Endothelial cell of umbilical vein (primary cell): ENCODE results near the gene AMMECR1L. TPM values are rescaled to one million over a fixed set of nuclear protein-coding genes. Genes with fewer than 3 reads are reported as not detected.
A peak's percentile ranks its signal among the peaks of the same experiment; 100 is the strongest.

Experiments used
- BruUV-seq: library from RNA; stranded (reverse); fragments of 400-500 nt; replicated peaks from 2 replicates; lab custom pipeline; 2021; lab: Mats Ljungman, UMichigan
- CTCF ChIA-PET: fragments of 300-600, 350-600 bp; sonication (Branson Sonifier 250); formaldehyde crosslinking; loops from one replicate; lab custom pipeline; 2021; ENCODE audit warnings: antibody characterized with exemption, inconsistent platforms; lab: Charles Lee
- POLR2A ChIA-PET: fragments of 300-600, 350-600 bp; sonication (Branson Sonifier 250); formaldehyde crosslinking; loops from one replicate; lab custom pipeline; 2021; ENCODE audit warnings: antibody characterized with exemption, inconsistent platforms; lab: Charles Lee
- DNase-seq: peaks from one replicate; pipeline ENCODE4 v3.0.0-alpha.2; 2011; ENCODE audit warnings: low read depth, low spot score
- FAIRE-seq: peaks from 2 replicates; lab custom pipeline; 2011; peaks lifted over from hg19 to GRCh38; lab: Jason Lieb, UNC
- H2AFZ ChIP-seq: 2 replicates; pipeline ENCODE4 v1.6.0; 2012; ENCODE audit warnings: low read depth, low read length, control low read depth, inconsistent platforms
- H3K27ac ChIP-seq: 2 replicates; pipeline ENCODE4 v1.5.1; 2011; ENCODE audit warnings: low read depth, mild to moderate bottlenecking, control low read depth, low read length, moderate library complexity; ENCODE audit not compliant: insufficient read depth
- H3K27me3 ChIP-seq, 2 experiments: 2 replicates each; pipeline versions ENCODE4 v1.6.0 to v1.6.1; 2011; ENCODE audit warnings: low read length in 2 of 2, mixed read lengths in 1 of 2; ENCODE audit not compliant: control insufficient read depth in 2 of 2, insufficient read depth in 2 of 2
- H3K36me3 ChIP-seq, 2 experiments: 2 replicates in 1 of 2; 3 replicates in 1 of 2; pipeline ENCODE4 v1.5.1; 2011; ENCODE audit warnings: low read length in 2 of 2, mild to moderate bottlenecking in 1 of 2, moderate library complexity in 1 of 2; ENCODE audit not compliant: control insufficient read depth in 2 of 2, insufficient read depth in 2 of 2; ENCODE audit errors: extremely low read depth in 1 of 2
- H3K4me1 ChIP-seq: 3 replicates; pipeline ENCODE4 v1.5.1; 2011; ENCODE audit warnings: mild to moderate bottlenecking, low read length; ENCODE audit not compliant: control insufficient read depth, insufficient read depth; ENCODE audit errors: extremely low read depth
- H3K4me2 ChIP-seq: 2 replicates; pipeline ENCODE4 v1.6.1; 2011; ENCODE audit warnings: low read length, control low read depth, mixed read lengths; ENCODE audit not compliant: insufficient read depth
- H3K4me3 ChIP-seq, 3 experiments: fragments of 200-600 bp in 1 of 3; sonication (generic), shearing (Covaris generic) in 1 of 3; replicated peaks in 1 of 3; 2 replicates each; pipeline ENCODE4 v1.5.1; 2011 to 2016; ENCODE audit warnings: control low read depth in 3 of 3, low read length in 3 of 3, mild to moderate bottlenecking in 2 of 3, inconsistent platforms in 1 of 3, low read depth in 1 of 3, moderate library complexity in 1 of 3; ENCODE audit not compliant: insufficient read depth in 1 of 3
- H3K79me2 ChIP-seq: 2 replicates; pipeline ENCODE4 v1.6.0; 2012; ENCODE audit warnings: low read length, inconsistent platforms; ENCODE audit not compliant: control insufficient read depth, insufficient read depth
- H3K9ac ChIP-seq: replicated peaks from 2 replicates; pipeline ENCODE3; 2011; ENCODE audit warnings: low read length, control low read depth; ENCODE audit not compliant: insufficient read depth; ENCODE audit errors: extremely low read depth
- H3K9me1 ChIP-seq: replicated peaks from 3 replicates; pipeline ENCODE4 v1.6.0; 2011; ENCODE audit warnings: mild to moderate bottlenecking, low read length; ENCODE audit not compliant: control insufficient read depth, insufficient read depth; ENCODE audit errors: extremely low read depth
- H3K9me3 ChIP-seq: replicated peaks from 2 replicates; pipeline ENCODE4 v1.5.1; 2012; ENCODE audit warnings: low read length, inconsistent platforms; ENCODE audit not compliant: control insufficient read depth, insufficient read depth
- H4K20me1 ChIP-seq: replicated peaks from 2 replicates; pipeline ENCODE3; 2011; ENCODE audit warnings: mild to moderate bottlenecking, low read length; ENCODE audit not compliant: control insufficient read depth, insufficient read depth; ENCODE audit errors: extremely low read depth
- EZH2 ChIP-seq: IDR thresholded peaks from 2 replicates; pipeline ENCODE4 v1.6.1; 2012; ENCODE audit warnings: borderline replicate concordance, low read depth, mild to moderate bottlenecking, moderate library complexity, low read length, inconsistent platforms; ENCODE audit not compliant: severe bottlenecking
- FOS ChIP-seq: IDR thresholded peaks from 2 replicates; pipeline ENCODE4 v1.6.1; 2011; ENCODE audit warnings: mild to moderate bottlenecking, low read length, moderate library complexity, borderline replicate concordance; ENCODE audit not compliant: insufficient read depth
- GATA2 ChIP-seq: IDR thresholded peaks from 2 replicates; pipeline ENCODE4 v1.7.0; 2011; ENCODE audit warnings: low read depth, mild to moderate bottlenecking, moderate library complexity, mixed read lengths, low read length; ENCODE audit not compliant: insufficient read length, insufficient read depth
- JUN ChIP-seq: IDR thresholded peaks from 2 replicates; pipeline ENCODE4 v1.6.1; 2011; ENCODE audit warnings: borderline replicate concordance, low read depth; ENCODE audit not compliant: insufficient read length, insufficient read depth
- MYC ChIP-seq: IDR thresholded peaks from one replicate; pipeline ENCODE4 v1.6.1; 2011; ENCODE audit warnings: mild to moderate bottlenecking, low read depth, low read length
- POLR2A ChIP-seq: IDR thresholded peaks from 2 replicates; pipeline ENCODE4 v1.6.1; 2012; ENCODE audit warnings: low read depth, mild to moderate bottlenecking, control low read depth, low read length
- POLR2AphosphoS5 ChIP-seq: IDR thresholded peaks from 2 replicates; pipeline ENCODE4 v1.6.1; 2012; ENCODE audit warnings: low read depth, mild to moderate bottlenecking, control low read depth, low read length, moderate library complexity; ENCODE audit not compliant: insufficient read depth
- dilution Hi-C: fragments of 300-500 bp; cut with MboI; formaldehyde crosslinking; loops from one replicate; pipeline ENCODE4 v1.15.0; 2019; ENCODE audit warnings: low sequenced_read_pairs; ENCODE audit not compliant: extremely low pct_ligation_motif_present
- intact Hi-C: fragments of 100-400 bp; cut with micrococcal nuclease; formaldehyde crosslinking; loops from one replicate; pipeline ENCODE4 v1.10.0; 2022
- polyA plus RNA-seq, 4 experiments: library from polyadenylated mRNA; depleted of rRNA in 3 of 4; stranded (reverse) in 3 of 4; unstranded in 1 of 4; fragments of >200 nt; gene quantifications; 2 replicates each; pipeline versions ENCODE4 v1.2.1 to v1.2.3, GENCODE V29; 2011 to 2012; ENCODE audit warnings: missing spikeins in 1 of 4
- total RNA-seq: library from RNA; stranded (reverse); gene quantifications from 2 replicates; pipeline ENCODE4 v1.2.3, GENCODE V29; 2021
- TF ChIP-seq, protein P1 (sequence below), 2 donors: IDR thresholded peaks; 1 replicate in 1 of 2; 2 replicates in 1 of 2; pipeline ENCODE4 v1.5.1; 2011; ENCODE audit warnings: low read length in 2 of 2, mild to moderate bottlenecking in 2 of 2, moderate library complexity in 2 of 2, control low read depth in 1 of 2, inconsistent platforms in 1 of 2, low read depth in 1 of 2; ENCODE audit not compliant: insufficient read depth in 1 of 2; ENCODE audit errors: extremely low read depth in 1 of 2
- TF ChIP-seq, protein P2 (sequence below): IDR thresholded peaks from 2 replicates; pipeline ENCODE4 v1.6.1; 2011; ENCODE audit not compliant: insufficient read depth, insufficient read length

The AMMECR1L gene
- total and polyA plus RNA-seq, 2 donors (not counting 3 experiments of a cell fraction or from before 2014, with no cell fraction given), result 14.8 to 20.7 TPM

DNA sequence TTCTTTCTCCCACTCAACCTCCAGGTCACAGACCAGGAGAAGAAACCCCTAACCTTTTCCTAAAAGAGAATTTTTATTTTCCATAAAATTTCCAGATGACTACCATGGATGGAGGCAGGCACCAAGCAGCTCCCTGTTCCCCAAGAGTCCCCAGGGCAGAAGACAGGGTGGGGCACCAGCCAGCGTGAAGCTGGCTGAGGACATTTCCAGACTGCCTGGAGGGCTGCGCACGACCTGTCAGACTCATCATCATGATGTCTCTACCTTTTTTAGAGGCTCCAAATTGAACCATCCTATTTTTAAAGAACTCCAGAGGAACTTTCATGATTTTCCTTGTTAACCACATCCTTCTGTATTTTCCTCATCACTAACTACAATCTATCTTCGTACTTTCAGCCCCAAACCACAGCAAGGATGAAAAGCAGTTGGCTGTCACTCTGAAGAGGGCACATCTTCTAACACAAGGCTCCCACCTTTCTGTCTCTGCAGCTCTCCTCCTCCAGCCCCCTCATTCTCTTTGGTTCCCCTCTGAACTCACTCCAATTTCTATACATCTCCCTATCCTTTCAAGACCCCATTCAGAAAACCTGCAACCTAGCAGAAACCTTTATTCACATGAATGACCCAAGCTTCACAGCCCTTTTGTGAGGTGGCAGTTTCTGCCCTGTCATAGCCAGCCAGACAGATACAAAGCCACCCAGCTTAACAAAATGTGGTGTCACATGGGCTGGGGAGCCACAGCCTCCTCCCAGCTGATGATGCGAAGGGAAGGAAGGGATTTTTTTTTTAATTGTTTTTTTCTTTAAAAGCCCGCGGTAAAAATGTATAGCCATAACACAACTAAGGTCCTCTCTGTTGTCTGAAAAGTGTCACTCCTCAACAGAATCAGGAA is 11.1 kb downstream of the AMMECR1L start:
- DNase-seq (no peak), FAIRE-seq (no peak)
- Histone ChIP-seq H3K79me2 (peaks cover 80% of the 10 kb centered on the region), H3K4me2 (no peak overlapping the region), H3K4me3 (no peak overlapping the region), H3K27me3 (no peaks in the 10 kb centered on the region), H4K20me1 (peaks cover 3% of the 10 kb centered on the region), H3K4me1 (no peaks in the 10 kb centered on the region), H3K9me3 (no peaks in the 10 kb centered on the region), H3K9me1 (no peaks in the 10 kb centered on the region), H3K36me3 (peaks cover 12 to 18% of the 10 kb centered on the region in 2 experiments), H3K27ac (peak overlapping the region; percentile 31), H3K9ac (no peak overlapping the region), H2AFZ (no peak overlapping the region)
- no TSS peak for BruUV-seq
- dilution Hi-C loops, result no loop called here
- intact Hi-C loops, result no loop called here
- CTCF ChIA-PET, result interaction anchor here (0.9 kb wide), 1 partner anchor 9 kb away, joined by 3 read pairs; no protein-coding TSS in a partner anchor
- TF ChIP-seq MYC (no peak), GATA2 (no peak), POLR2AphosphoS5 (no peak), FOS (no peak), JUN (no peak), EZH2 (no peak), POLR2A (no peak)
- TF ChIP-seq, protein P1, sequence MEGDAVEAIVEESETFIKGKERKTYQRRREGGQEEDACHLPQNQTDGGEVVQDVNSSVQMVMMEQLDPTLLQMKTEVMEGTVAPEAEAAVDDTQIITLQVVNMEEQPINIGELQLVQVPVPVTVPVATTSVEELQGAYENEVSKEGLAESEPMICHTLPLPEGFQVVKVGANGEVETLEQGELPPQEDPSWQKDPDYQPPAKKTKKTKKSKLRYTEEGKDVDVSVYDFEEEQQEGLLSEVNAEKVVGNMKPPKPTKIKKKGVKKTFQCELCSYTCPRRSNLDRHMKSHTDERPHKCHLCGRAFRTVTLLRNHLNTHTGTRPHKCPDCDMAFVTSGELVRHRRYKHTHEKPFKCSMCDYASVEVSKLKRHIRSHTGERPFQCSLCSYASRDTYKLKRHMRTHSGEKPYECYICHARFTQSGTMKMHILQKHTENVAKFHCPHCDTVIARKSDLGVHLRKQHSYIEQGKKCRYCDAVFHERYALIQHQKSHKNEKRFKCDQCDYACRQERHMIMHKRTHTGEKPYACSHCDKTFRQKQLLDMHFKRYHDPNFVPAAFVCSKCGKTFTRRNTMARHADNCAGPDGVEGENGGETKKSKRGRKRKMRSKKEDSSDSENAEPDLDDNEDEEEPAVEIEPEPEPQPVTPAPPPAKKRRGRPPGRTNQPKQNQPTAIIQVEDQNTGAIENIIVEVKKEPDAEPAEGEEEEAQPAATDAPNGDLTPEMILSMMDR (IDR thresholded peaks at IDR 0.05; ENCODE audit: extremely low read depth in 1 of 2, insufficient read depth in 1 of 2, low read depth in 1 of 2, low read length in 2 of 2), result no peak
- TF ChIP-seq, protein P2, sequence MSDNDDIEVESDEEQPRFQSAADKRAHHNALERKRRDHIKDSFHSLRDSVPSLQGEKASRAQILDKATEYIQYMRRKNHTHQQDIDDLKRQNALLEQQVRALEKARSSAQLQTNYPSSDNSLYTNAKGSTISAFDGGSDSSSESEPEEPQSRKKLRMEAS, result no peak
- POLR2A ChIA-PET, result no interaction called here
